Nucleus accumbens (tissue), 56 donors: Measurements from ENCODE around the gene NOX5.
A peak's percentile ranks its signal among the peaks of the same experiment; 100 is the strongest.

Experiments
- DNase-seq, 56 donors: peaks; one replicate each; lab custom pipeline; 2025; lab: John Stamatoyannopoulos, UW

NOX5 gene

GRCh38 chr15:69074843-69075224 is 60.3 kb downstream of the NOX5 start:
- DNase-seq: no peak

GRCh38 chr15:69075440-69075839 is 60.9 kb downstream of the NOX5 start:
- DNase-seq: no peak

- no peak for DNase-seq
These were observed 62.3 kb downstream of the NOX5 start for GRCh38 chr15:69076756-69077155.

GRCh38 chr15:69078638-69079037 is 64.1 kb downstream of the NOX5 start:
- no peak for DNase-seq

GRCh38 chr15:69080295-69081248 is 66.1 kb downstream of the NOX5 start:
- DNase-seq: no peak

- no peak for DNase-seq
These were observed 67.0 kb downstream of the NOX5 start for GRCh38 chr15:69081310-69082004.

GRCh38 chr15:69082021-69082502 is 67.6 kb downstream of the NOX5 start:
- DNase-seq: peak in 1 of 56 donors; percentile 20

GRCh38 chr15:69082554-69082953 is 68.1 kb downstream of the NOX5 start:
- DNase-seq: no peak

- DNase-seq: no peak
These were observed 70.0 kb downstream of the NOX5 start for GRCh38 chr15:69084404-69085030.

GRCh38 chr15:69085325-69086081 is 71.0 kb downstream of the NOX5 start:
- no peak for DNase-seq

- no peak for DNase-seq
These were observed 72.1 kb downstream of the NOX5 start for GRCh38 chr15:69086427-69087204.

- no peak for DNase-seq
These were observed 73.0 kb downstream of the NOX5 start for GRCh38 chr15:69087366-69087976.

- DNase-seq: no peak
These were observed 73.9 kb downstream of the NOX5 start for GRCh38 chr15:69088300-69088965.

GRCh38 chr15:69089258-69089657 is 74.8 kb downstream of the NOX5 start:
- DNase-seq: no peak

- peak in 31 of 56 donors; percentile 12 to 84 (median 47) for DNase-seq
These were observed 75.9 kb downstream of the NOX5 start for GRCh38 chr15:69090197-69090948.

- no peak for DNase-seq
These were observed 77.2 kb downstream of the NOX5 start for GRCh38 chr15:69091654-69092053.

- DNase-seq: no peak
These were observed 77.7 kb downstream of the NOX5 start for GRCh38 chr15:69092159-69092558.

- DNase-seq: no peak
These were observed 78.6 kb downstream of the NOX5 start for GRCh38 chr15:69093127-69093526.
